ENCODE data around the gene GEMIN7.
"Not testable (repeated sequence)": the region's sequence is repeated elsewhere in the genome, so short reads cannot be mapped to it uniquely, and the experiment has no call there.

GEMIN7 gene

GRCh38 chr19:45104658-45105349, 25.7 kb downstream of the GEMIN7 start:
- H3K4me2 ChIP-seq (ENCODE audit: low read length) = no peak overlapping the region
- H3K36me3 ChIP-seq (ENCODE audit: control insufficient read depth, insufficient read depth, low read length) = no peaks in the 10 kb centered on the region
- no peaks in the 10 kb centered on the region for H3K9me3 ChIP-seq (ENCODE audit: control insufficient read depth, low read length)
- H3K79me2 ChIP-seq = peaks cover 88% of the 10 kb centered on the region
- no peak for TF ChIP-seq CTCF (IDR thresholded peaks at IDR 0.05)
- no peaks in the 10 kb centered on the region for H3K27me3 ChIP-seq (ENCODE audit: control insufficient read depth, insufficient read depth, low read length)
- H3K4me3 ChIP-seq (ENCODE audit: low read depth, low read length) = no peak overlapping the region
- H3K9ac ChIP-seq = no peak overlapping the region
- H2AFZ ChIP-seq = no peak overlapping the region
- H3K4me1 ChIP-seq = peaks cover 20% of the 10 kb centered on the region
- H3K27ac ChIP-seq = no peak overlapping the region

- H3K79me2 ChIP-seq = peaks cover 83% of the 10 kb centered on the region
- H3K9me3 ChIP-seq (ENCODE audit: control insufficient read depth, low read length); H2AFZ ChIP-seq; H3K9ac ChIP-seq; H3K27ac ChIP-seq; H3K4me1 ChIP-seq; H3K36me3 ChIP-seq (ENCODE audit: control insufficient read depth, insufficient read depth, low read length); H3K27me3 ChIP-seq (ENCODE audit: control insufficient read depth, insufficient read depth, low read length); H3K4me2 ChIP-seq (ENCODE audit: low read length); H3K4me3 ChIP-seq (ENCODE audit: low read depth, low read length): not testable (repeated sequence)
Observed at GRCh38 chr19:45106363-45106762, 27.3 kb downstream of the GEMIN7 start.

GRCh38 chr19:45107621-45108150, 28.6 kb downstream of the GEMIN7 start:
- Histone ChIP-seq H2AFZ (no peak overlapping the region), H3K4me3 (ENCODE audit: low read depth, low read length) (no peak overlapping the region), H3K9me3 (ENCODE audit: control insufficient read depth, low read length) (no peaks in the 10 kb centered on the region), H3K27ac (no peak overlapping the region), H3K9ac (no peak overlapping the region), H3K4me1 (peaks cover 6% of the 10 kb centered on the region), H3K4me2 (ENCODE audit: low read length) (no peak overlapping the region), H3K27me3 (ENCODE audit: control insufficient read depth, insufficient read depth, low read length) (no peaks in the 10 kb centered on the region), H3K79me2 (peaks cover 84% of the 10 kb centered on the region), H3K36me3 (ENCODE audit: control insufficient read depth, insufficient read depth, low read length) (no peaks in the 10 kb centered on the region)
- no peak for TF ChIP-seq CTCF (IDR thresholded peaks at IDR 0.05)

GRCh38 chr19:45110851-45111266, 31.8 kb downstream of the GEMIN7 start:
- no peaks in the 10 kb centered on the region for H3K36me3 ChIP-seq (ENCODE audit: control insufficient read depth, insufficient read depth, low read length)
- H3K4me3 ChIP-seq (ENCODE audit: low read depth, low read length) = no peak overlapping the region
- H3K4me1 ChIP-seq = no peaks in the 10 kb centered on the region
- H3K4me2 ChIP-seq (ENCODE audit: low read length) = no peak overlapping the region
- no peak for TF ChIP-seq CTCF (IDR thresholded peaks at IDR 0.05)
- no peaks in the 10 kb centered on the region for H3K9me3 ChIP-seq (ENCODE audit: control insufficient read depth, low read length)
- H3K79me2 ChIP-seq = peaks cover 86% of the 10 kb centered on the region
- H2AFZ ChIP-seq = no peak overlapping the region
- H3K9ac ChIP-seq = no peak overlapping the region
- H3K27ac ChIP-seq = no peak overlapping the region
- no peaks in the 10 kb centered on the region for H3K27me3 ChIP-seq (ENCODE audit: control insufficient read depth, insufficient read depth, low read length)

- Histone ChIP-seq H3K27ac (no peak overlapping the region), H2AFZ (no peak overlapping the region), H3K4me1 (no peaks in the 10 kb centered on the region), H3K9me3 (ENCODE audit: control insufficient read depth, low read length) (no peaks in the 10 kb centered on the region), H3K4me3 (ENCODE audit: low read depth, low read length) (no peak overlapping the region), H3K27me3 (ENCODE audit: control insufficient read depth, insufficient read depth, low read length) (no peaks in the 10 kb centered on the region), H3K79me2 (peaks cover 90% of the 10 kb centered on the region), H3K4me2 (ENCODE audit: low read length) (no peak overlapping the region), H3K9ac (no peak overlapping the region), H3K36me3 (ENCODE audit: control insufficient read depth, insufficient read depth, low read length) (no peaks in the 10 kb centered on the region)
- no peak for TF ChIP-seq CTCF (IDR thresholded peaks at IDR 0.05)
Observed at GRCh38 chr19:45112111-45112827, 33.2 kb downstream of the GEMIN7 start.

Data from parathyroid adenoma (tissue), 2 donors.